Measurements from ENCODE around the gene CRTAC1.

DNA sequence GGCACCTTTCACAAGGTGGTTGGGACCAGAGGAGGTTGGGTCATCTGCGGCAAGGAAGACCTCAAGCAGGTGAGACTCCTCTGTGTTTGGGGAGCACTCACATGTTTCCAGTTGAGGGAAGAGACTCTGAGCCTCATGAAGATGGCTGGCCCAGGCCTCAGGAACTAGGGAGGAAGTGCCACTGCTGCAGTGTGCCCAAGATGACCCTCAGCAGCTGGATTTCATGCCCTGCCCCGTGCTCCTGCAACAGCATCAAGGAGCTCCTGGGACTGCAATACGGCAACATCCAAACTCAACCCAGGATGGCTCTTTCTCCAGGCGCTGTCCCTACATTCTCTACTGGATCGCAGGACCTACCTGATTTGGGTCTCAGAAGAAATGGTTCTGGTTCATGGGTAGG lies 106.9 kb downstream of the CRTAC1 start:
- TF ChIP-seq CTCF (IDR thresholded peaks at IDR 0.05) (no peak), POLR2A (IDR thresholded peaks at IDR 0.05) (no peak)

Measured in heart left ventricle (tissue), 13 donors.